HepG2 (cell line): ENCODE data around the gene PXDC1. TPM values are rescaled to one million over a fixed set of nuclear protein-coding genes. Genes with fewer than 3 reads are reported as not detected.
A peak's percentile ranks its signal among the peaks of the same experiment; 100 is the strongest.

Source experiments
- HCFC1 ChIP-seq: fragments of 150-350 bp; IDR thresholded peaks from 2 replicates; pipeline ENCODE4 v1.6.1; 2014; ENCODE audit warnings: low read depth, low read length
- KLF11 ChIP-seq: IDR thresholded peaks from 2 replicates; pipeline ENCODE4 v1.6.1; 2016; ENCODE audit warnings: missing compliant biosample characterization
- RNF2 ChIP-seq: fragments of 450-650 bp; conservative IDR thresholded peaks from 2 replicates; pipeline ENCODE4 v1.6.1; 2016; ENCODE audit warnings: low read depth
- SNAPC2 ChIP-seq: sonication (generic); formaldehyde crosslinking; IDR thresholded peaks from 2 replicates; pipeline ENCODE4 v1.8.1; 2022; ENCODE audit warnings: mild to moderate bottlenecking, missing genetic modification reagents
- SRF ChIP-seq: IDR thresholded peaks from 2 replicates; pipeline ENCODE4 v1.6.1; 2011; ENCODE audit warnings: mild to moderate bottlenecking, low read depth, low read length, moderate library complexity
- TBX3 ChIP-seq: fragments of 450-650 bp; IDR thresholded peaks from 2 replicates; pipeline ENCODE4 v1.6.1; 2017; ENCODE audit warnings: antibody characterized with exemption, mild to moderate bottlenecking, inconsistent platforms, borderline replicate concordance
- ZBTB43 ChIP-seq: sonication (generic); formaldehyde crosslinking; conservative IDR thresholded peaks from 2 replicates; pipeline ENCODE4 v1.4.0; 2020; ENCODE audit warnings: missing genetic modification reagents
- ZNF142 ChIP-seq: sonication (generic); formaldehyde crosslinking; IDR thresholded peaks from 2 replicates; pipeline ENCODE4 v1.4.0; 2020; ENCODE audit warnings: missing genetic modification reagents
- ZNF468 ChIP-seq: sonication (generic); formaldehyde crosslinking; IDR thresholded peaks from 2 replicates; pipeline ENCODE4 v1.8.0; 2022; ENCODE audit warnings: mild to moderate bottlenecking, moderate library complexity, missing genetic modification reagents
- ZNF780A ChIP-seq: sonication (generic); formaldehyde crosslinking; IDR thresholded peaks from 2 replicates; pipeline ENCODE4 v1.8.0; 2022; ENCODE audit warnings: mild to moderate bottlenecking, missing genetic modification reagents, moderate library complexity
- ZNF883 ChIP-seq: sonication (generic); formaldehyde crosslinking; IDR thresholded peaks from 2 replicates; pipeline ENCODE4 v1.5.1; 2020; ENCODE audit warnings: mild to moderate bottlenecking, missing genetic modification reagents; ENCODE audit errors: not compliant biosample characterization
- polyA plus RNA-seq, 8 experiments: library from polyadenylated mRNA; depleted of rRNA in 3 of 8; stranded (reverse) in 7 of 8; unstranded in 1 of 8; fragments of >200 nt; fragmentation: Illumina TruSeq in 4 of 8; extraction: Trizol in 4 of 8; gene quantifications; 2 replicates each; pipeline versions ENCODE4 v1.2.1 to v1.2.3, GENCODE V29; 2011 to 2016; ENCODE audit warnings: low read depth in 4 of 8, missing spikeins in 1 of 8, mixed read lengths in 1 of 8; ENCODE audit not compliant: insufficient read depth in 1 of 8
- total RNA-seq, 5 experiments: library from RNA; depleted of rRNA; stranded (reverse); fragments of >200 nt; fragmentation: Illumina TruSeq; extraction: Trizol; gene quantifications; 2 replicates each; pipeline ENCODE4 v1.2.3, GENCODE V29; 2016; ENCODE audit warnings: low read depth in 1 of 5
- TF ChIP-seq, protein P1 (sequence below): sonication (generic); formaldehyde crosslinking; IDR thresholded peaks from 2 replicates; pipeline ENCODE4 v1.4.0; 2020; ENCODE audit warnings: mild to moderate bottlenecking, missing genetic modification reagents, borderline replicate concordance
- TF ChIP-seq, protein P2 (sequence below): sonication (generic); formaldehyde crosslinking; IDR thresholded peaks from 2 replicates; pipeline ENCODE4 v1.8.1; 2023; ENCODE audit warnings: mild to moderate bottlenecking, missing genetic modification reagents

Gene PXDC1
- total and polyA plus RNA-seq, 2 of the 13 experiments (the other 11 are each of a cell fraction or from before 2014, with no cell fraction given), result 32.4 to 34.7 TPM

DNA sequence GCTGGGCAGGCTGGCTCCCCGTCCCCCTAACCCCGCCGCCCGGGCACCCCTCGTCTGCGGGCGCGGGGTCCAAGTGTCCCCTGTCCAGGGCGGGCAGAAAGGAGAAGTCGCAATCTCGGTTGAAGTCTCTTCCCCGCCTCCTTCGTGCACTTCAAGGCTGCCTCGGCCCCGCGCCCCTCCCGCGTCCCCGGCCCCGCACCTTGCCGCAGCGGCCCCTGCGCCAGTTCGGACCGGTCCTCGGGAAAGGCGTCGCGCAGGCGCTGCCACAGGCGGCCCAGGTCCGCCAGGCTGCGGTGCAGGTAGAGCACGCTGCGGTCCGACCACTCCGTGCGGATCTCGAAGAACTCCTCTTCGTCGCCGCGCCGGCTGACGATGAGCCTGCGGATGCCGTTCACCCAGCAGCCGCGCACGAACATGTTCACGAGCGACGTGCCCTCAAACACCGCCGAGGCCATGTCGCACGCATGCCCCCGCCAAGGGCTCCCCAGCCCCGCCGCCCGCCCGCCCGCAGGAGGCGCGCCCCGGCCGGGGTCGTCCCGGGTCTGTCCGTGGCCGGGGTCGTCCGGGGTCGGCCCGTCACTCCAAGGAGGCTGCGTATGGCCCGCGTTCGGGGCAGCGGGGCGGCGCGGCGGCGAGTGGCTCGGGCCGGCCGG lies at the start of gene PXDC1 (continued):
- TF ChIP-seq, protein P1, sequence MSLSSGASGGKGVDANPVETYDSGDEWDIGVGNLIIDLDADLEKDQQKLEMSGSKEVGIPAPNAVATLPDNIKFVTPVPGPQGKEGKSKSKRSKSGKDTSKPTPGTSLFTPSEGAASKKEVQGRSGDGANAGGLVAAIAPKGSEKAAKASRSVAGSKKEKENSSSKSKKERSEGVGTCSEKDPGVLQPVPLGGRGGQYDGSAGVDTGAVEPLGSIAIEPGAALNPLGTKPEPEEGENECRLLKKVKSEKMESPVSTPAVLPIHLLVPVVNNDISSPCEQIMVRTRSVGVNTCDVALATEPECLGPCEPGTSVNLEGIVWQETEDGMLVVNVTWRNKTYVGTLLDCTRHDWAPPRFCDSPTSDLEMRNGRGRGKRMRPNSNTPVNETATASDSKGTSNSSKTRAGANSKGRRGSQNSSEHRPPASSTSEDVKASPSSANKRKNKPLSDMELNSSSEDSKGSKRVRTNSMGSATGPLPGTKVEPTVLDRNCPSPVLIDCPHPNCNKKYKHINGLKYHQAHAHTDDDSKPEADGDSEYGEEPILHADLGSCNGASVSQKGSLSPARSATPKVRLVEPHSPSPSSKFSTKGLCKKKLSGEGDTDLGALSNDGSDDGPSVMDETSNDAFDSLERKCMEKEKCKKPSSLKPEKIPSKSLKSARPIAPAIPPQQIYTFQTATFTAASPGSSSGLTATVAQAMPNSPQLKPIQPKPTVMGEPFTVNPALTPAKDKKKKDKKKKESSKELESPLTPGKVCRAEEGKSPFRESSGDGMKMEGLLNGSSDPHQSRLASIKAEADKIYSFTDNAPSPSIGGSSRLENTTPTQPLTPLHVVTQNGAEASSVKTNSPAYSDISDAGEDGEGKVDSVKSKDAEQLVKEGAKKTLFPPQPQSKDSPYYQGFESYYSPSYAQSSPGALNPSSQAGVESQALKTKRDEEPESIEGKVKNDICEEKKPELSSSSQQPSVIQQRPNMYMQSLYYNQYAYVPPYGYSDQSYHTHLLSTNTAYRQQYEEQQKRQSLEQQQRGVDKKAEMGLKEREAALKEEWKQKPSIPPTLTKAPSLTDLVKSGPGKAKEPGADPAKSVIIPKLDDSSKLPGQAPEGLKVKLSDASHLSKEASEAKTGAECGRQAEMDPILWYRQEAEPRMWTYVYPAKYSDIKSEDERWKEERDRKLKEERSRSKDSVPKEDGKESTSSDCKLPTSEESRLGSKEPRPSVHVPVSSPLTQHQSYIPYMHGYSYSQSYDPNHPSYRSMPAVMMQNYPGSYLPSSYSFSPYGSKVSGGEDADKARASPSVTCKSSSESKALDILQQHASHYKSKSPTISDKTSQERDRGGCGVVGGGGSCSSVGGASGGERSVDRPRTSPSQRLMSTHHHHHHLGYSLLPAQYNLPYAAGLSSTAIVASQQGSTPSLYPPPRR, result peak; percentile 42; the same call in 1 of the 2 replicates
- TF ChIP-seq ZBTB43 (CRISPR knock-in tag) (no peak), ZNF468 (CRISPR knock-in tag) (peak; percentile 19; the same call in 1 of the 2 replicates), ZNF780A (CRISPR knock-in tag) (no peak), ZNF142 (CRISPR knock-in tag) (peak; percentile 85; the same call in 1 of the 2 replicates), ZNF883 (CRISPR knock-in tag) (peak; percentile 44), RNF2 (no peak), SRF (no peak), SNAPC2 (CRISPR knock-in tag) (0 out of 2 replicates have a peak, but pooled peaks have one; percentile 4), TBX3 (no peak), KLF11 (CRISPR knock-in tag) (no peak), HCFC1 (no peak)
- TF ChIP-seq, protein P2, sequence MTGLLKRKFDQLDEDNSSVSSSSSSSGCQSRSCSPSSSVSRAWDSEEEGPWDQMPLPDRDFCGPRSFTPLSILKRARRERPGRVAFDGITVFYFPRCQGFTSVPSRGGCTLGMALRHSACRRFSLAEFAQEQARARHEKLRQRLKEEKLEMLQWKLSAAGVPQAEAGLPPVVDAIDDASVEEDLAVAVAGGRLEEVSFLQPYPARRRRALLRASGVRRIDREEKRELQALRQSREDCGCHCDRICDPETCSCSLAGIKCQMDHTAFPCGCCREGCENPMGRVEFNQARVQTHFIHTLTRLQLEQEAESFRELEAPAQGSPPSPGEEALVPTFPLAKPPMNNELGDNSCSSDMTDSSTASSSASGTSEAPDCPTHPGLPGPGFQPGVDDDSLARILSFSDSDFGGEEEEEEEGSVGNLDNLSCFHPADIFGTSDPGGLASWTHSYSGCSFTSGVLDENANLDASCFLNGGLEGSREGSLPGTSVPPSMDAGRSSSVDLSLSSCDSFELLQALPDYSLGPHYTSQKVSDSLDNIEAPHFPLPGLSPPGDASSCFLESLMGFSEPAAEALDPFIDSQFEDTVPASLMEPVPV (CRISPR knock-in tag), result no peak
